Mucosa of rectum (tissue), 2 donors: ENCODE measurements around the gene ARHGAP25.

ENCODE experiments used
- H3K27ac ChIP-seq, 2 donors: one replicate each; pipeline ENCODE4 v1.7.0; 2013; ENCODE audit warnings: inconsistent platforms in 2 of 2, low read depth in 2 of 2, low read length in 2 of 2
- H3K27me3 ChIP-seq, 2 donors: one replicate each; pipeline ENCODE4 v1.7.0; 2013; ENCODE audit warnings: low read length in 2 of 2; ENCODE audit not compliant: control insufficient read depth in 2 of 2, insufficient read depth in 2 of 2
- H3K36me3 ChIP-seq, 2 donors: one replicate each; pipeline ENCODE4 v1.7.0; 2013; ENCODE audit warnings: low read length in 2 of 2; ENCODE audit not compliant: control insufficient read depth in 2 of 2, insufficient read depth in 2 of 2
- H3K4me1 ChIP-seq, 2 donors: one replicate each; pipeline ENCODE4 v1.7.0; 2013; ENCODE audit warnings: low read length in 2 of 2, mild to moderate bottlenecking in 1 of 2; ENCODE audit not compliant: control insufficient read depth in 2 of 2, insufficient read depth in 2 of 2
- H3K4me3 ChIP-seq, 2 donors: one replicate each; pipeline ENCODE4 v1.7.0; 2013; ENCODE audit warnings: low read length in 2 of 2
- H3K9ac ChIP-seq, 2 donors: one replicate each; pipeline ENCODE4 v1.7.0; 2013; ENCODE audit warnings: low read length in 2 of 2, low read depth in 1 of 2, mild to moderate bottlenecking in 1 of 2
- H3K9me3 ChIP-seq, 2 donors: one replicate each; pipeline ENCODE4 v1.7.0; 2013; ENCODE audit warnings: low read length in 2 of 2; ENCODE audit not compliant: control insufficient read depth in 2 of 2
- donor health status: healthy.
- donor health status: Normal muscosa, but diverticular disease.

ARHGAP25 gene

DNA sequence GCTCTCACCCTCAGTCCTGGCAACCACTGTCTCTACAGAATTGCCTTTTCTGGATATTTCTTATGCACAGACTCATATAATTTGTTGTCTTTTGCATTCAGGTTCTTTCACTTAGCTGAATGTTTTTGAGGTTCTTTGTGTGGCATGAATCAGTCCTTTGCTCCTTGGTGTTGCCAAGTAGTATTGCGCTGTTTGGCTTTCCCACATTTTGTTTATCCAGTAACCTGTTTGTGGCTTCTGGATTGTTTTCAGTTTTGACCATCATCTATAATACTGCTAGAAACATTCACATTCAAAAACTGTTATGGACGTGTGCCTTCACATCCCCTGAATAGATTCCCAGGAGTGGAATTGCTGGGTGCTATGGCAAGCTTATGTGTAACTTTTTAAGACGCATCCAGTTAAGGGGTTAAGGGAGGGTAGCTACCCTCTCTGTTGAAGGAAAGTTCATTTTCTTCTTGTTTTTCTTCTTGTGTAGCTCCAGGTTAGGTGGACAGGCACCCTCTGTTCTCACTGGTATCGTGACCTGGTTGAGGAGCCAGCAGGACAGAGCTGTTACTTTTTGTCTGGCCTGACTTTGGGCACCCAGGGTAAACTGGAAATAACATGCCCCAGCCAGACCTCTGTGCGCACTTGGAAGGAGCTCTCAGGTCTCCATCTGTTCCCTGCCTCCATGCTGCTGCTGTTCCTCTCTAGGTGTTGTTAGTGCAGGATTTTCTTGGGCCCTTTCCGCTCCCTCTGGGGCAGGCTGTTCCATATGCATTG lies 29.6 kb downstream of the ARHGAP25 start:
- H3K4me3 ChIP-seq: peak overlapping the region; percentile 14 to 43
- H3K9me3 ChIP-seq: no peaks in the 10 kb centered on the region
- peak overlapping the region in 1 of 2 donors; percentile 1 for H3K9ac ChIP-seq
- no peaks in the 10 kb centered on the region for H3K4me1 ChIP-seq
- H3K36me3 ChIP-seq: no peaks in the 10 kb centered on the region
- no peaks in the 10 kb centered on the region for H3K27me3 ChIP-seq
- H3K27ac ChIP-seq: peak overlapping the region in 1 of 2 donors; percentile 29

DNA sequence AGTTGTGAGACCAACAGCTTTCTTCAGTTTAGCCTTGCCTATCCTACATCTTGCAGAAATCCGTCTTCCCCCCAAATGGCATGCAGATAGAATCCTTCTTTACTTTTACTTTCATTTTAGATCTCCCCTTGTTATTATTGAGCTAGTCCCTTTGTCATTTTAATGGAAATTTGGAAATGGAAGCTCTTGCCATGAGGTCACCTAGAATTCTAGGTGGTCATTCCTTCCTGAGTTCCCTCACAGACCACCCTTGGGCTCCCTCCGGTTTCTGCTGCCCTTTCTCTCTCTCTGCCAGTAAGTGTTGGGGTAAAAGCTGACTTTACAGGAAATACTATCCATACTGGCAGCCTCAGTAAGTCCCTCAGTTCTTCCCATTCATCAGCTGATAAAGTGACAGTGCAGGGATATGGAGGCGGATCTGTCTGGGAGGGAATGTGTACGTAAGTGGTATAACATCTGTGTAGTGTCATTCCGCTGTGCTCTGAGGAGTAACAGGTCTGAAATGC lies 30.2 kb downstream of the ARHGAP25 start:
- Histone ChIP-seq H3K36me3 (no peaks in the 10 kb centered on the region), H3K27me3 (no peaks in the 10 kb centered on the region), H3K9me3 (no peaks in the 10 kb centered on the region), H3K4me3 (peak overlapping the region; percentile 14 to 43), H3K27ac (peak overlapping the region; percentile 29 to 38), H3K4me1 (peaks cover 0 to 4% of the 10 kb centered on the region in 2 donors), H3K9ac (no peak overlapping the region)

DNA sequence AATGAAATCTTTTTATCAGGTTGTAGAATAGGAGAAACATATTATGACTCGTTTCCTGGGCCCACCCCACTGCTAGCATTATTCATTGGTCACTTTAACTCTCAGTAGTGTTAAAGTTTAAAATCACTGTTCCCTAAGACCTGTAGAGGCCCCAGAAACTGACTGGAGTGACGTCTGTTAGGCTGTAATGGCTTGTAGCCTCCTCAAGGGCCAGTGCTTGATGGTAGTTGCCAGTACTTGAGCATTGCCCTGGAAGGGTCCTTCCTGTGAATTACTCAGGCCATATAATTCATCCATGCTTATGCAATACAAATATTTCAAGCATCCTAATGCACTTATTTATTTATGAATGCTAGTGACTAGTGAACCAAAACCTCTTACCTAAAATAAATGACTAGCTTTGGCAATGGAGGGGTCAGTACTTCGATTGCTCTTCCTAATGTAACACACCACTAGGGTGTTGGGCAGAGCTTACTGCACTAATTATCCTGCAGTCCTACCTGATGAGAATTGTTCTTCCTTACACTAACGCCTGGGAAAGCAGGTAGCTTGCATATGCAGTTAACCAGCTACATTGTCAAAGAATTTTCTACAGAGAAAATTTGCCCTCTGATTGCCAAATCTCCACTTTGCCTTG lies 31.2 kb downstream of the ARHGAP25 start:
- Histone ChIP-seq H3K4me1 (peaks cover 0 to 9% of the 10 kb centered on the region in 2 donors), H3K9me3 (no peaks in the 10 kb centered on the region), H3K27ac (peak overlapping the region; percentile 28 to 87), H3K9ac (no peak overlapping the region), H3K36me3 (no peaks in the 10 kb centered on the region), H3K4me3 (no peak overlapping the region), H3K27me3 (no peaks in the 10 kb centered on the region)

GRCh38 chr2:68766376-68766845 lies 31.8 kb downstream of the ARHGAP25 start:
- Histone ChIP-seq H3K27ac (peak overlapping the region; percentile 28 to 87), H3K9ac (peak overlapping the region in 1 of 2 donors; percentile 27), H3K9me3 (no peaks in the 10 kb centered on the region), H3K36me3 (no peaks in the 10 kb centered on the region), H3K4me1 (peaks cover 3 to 14% of the 10 kb centered on the region in 2 donors), H3K4me3 (no peak overlapping the region), H3K27me3 (no peaks in the 10 kb centered on the region)

DNA sequence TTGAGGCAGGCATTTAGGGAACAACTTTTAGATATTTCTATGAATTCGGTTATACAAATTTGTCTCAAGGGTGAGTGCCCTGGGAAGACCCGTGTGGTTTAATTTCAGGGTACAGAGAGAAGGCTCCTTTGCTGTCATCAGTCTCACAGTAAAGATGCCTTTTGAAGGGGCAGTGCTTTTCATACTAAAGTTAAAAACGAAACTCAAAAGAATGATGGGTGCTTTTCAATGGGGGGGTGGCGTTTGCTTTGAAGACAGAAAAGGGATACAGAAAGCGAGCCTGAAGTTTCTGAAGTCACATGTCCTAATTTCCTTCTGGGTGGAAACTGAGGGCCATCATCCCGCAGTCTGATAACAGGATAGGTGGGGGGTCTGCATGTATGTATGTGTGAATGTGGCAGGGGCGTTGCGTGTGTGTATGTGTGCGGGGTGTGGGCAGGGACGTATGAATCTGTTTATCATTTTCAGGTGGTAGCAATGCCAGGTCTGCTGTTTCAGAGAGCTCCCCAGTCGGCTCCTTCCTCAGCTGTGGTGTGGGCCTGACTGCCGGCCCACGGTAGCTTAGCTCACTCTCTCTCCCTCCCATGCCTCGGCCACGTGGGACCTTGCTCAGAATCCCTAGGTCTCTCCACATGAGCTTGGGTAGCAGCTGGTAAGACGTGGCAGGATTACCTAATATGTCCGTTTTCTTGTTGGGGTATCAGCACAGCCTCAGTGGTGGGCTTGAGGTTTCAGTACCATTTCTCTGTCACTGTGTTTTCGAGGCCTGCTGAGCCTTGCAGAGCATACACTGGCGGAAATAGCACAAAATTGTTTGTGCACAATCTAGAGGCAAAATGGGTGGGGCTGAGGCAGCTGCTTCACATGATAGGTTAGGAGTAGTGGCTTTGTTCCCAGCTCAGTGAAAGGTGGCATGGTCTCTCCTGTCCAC lies 32.7 kb downstream of the ARHGAP25 start:
- peak overlapping the region in 1 of 2 donors; percentile 27 for H3K9ac ChIP-seq
- H3K27me3 ChIP-seq: no peaks in the 10 kb centered on the region
- H3K9me3 ChIP-seq: no peaks in the 10 kb centered on the region
- no peaks in the 10 kb centered on the region for H3K36me3 ChIP-seq
- peaks cover 3 to 18% of the 10 kb centered on the region in 2 donors for H3K4me1 ChIP-seq
- peak overlapping the region; percentile 28 to 87 for H3K27ac ChIP-seq
- peak overlapping the region in 1 of 2 donors; percentile 17 for H3K4me3 ChIP-seq

DNA sequence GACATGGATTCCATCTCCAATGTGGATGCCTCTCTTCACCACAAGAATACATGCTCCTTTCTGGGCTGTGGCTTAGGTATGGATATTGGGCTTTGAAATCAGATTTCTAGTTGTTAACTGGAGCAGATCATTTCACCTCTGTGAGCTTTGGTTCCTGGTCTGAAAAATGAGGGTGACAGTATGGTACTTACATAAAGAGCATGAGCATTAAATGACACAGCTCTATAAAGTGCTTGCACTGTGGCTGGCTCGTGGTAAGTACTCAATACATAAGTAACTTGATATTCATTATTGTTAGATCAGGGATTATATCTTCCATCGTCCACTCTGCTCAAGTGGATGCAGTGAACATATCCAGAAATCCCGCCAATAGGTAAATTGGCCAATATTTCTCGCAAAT lies 33.4 kb downstream of the ARHGAP25 start:
- peaks cover 3 to 18% of the 10 kb centered on the region in 2 donors for H3K4me1 ChIP-seq
- peak overlapping the region in 1 of 2 donors; percentile 17 for H3K4me3 ChIP-seq
- H3K9me3 ChIP-seq: no peaks in the 10 kb centered on the region
- no peaks in the 10 kb centered on the region for H3K27me3 ChIP-seq
- no peaks in the 10 kb centered on the region for H3K36me3 ChIP-seq
- peak overlapping the region; percentile 28 to 87 for H3K27ac ChIP-seq
- H3K9ac ChIP-seq: no peak overlapping the region

GRCh38 chr2:68768461-68768860 lies 33.9 kb downstream of the ARHGAP25 start:
- H3K9me3 ChIP-seq: no peaks in the 10 kb centered on the region
- H3K4me1 ChIP-seq: peaks cover 3 to 18% of the 10 kb centered on the region in 2 donors
- H3K4me3 ChIP-seq: no peak overlapping the region
- no peak overlapping the region for H3K9ac ChIP-seq
- no peaks in the 10 kb centered on the region for H3K27me3 ChIP-seq
- H3K27ac ChIP-seq: peak overlapping the region in 1 of 2 donors; percentile 87
- no peaks in the 10 kb centered on the region for H3K36me3 ChIP-seq

- Histone ChIP-seq H3K36me3 (no peaks in the 10 kb centered on the region), H3K4me3 (no peak overlapping the region), H3K9ac (no peak overlapping the region), H3K27ac (peak overlapping the region in 1 of 2 donors; percentile 87), H3K27me3 (no peaks in the 10 kb centered on the region), H3K4me1 (peaks cover 4 to 20% of the 10 kb centered on the region in 2 donors), H3K9me3 (no peaks in the 10 kb centered on the region)
Observed at GRCh38 chr2:68768951-68769350, 34.3 kb downstream of the ARHGAP25 start.

DNA sequence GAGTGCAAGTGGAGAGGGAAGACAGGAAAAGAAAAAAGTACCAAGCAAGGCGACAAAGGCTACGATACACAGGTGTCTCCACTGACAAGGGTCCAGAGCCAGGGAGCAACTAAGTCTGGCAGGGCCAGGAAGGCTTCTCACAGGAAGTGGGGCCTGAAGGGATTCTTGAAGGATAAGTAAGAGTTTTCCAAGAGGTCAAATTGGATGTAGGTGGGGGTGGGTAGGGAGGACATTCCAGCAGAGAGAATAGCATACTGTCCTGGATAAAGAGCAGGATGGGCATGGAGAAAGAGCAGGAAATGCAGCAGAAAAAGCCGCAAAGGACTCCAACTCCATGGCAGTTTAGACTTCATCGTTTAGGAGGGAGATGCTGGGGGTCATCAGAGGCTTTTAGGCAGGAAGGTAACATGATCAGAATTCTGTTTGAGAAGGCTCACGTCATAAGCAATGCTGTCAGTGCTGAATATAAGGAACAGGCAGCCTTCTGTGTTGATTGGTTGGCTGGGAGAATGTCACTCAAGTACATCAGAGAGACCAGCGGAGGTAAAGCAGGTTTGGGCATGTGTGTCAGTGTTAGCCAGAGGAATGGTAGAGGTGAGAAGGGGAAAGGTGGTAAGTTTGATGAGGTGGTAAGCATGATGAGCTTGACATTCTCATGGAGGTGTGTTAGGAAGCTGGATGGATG lies 35.1 kb downstream of the ARHGAP25 start:
- no peak overlapping the region for H3K4me3 ChIP-seq
- no peak overlapping the region for H3K9ac ChIP-seq
- no peaks in the 10 kb centered on the region for H3K9me3 ChIP-seq
- peaks cover 7 to 25% of the 10 kb centered on the region in 2 donors for H3K4me1 ChIP-seq
- no peaks in the 10 kb centered on the region for H3K36me3 ChIP-seq
- H3K27ac ChIP-seq: peak overlapping the region; percentile 16 to 79
- no peaks in the 10 kb centered on the region for H3K27me3 ChIP-seq
